Stimulated activated CD8-positive, alpha-beta memory T cell treated with anti-CD3 and anti-CD28 coated beads, Interleukin-7, amount 100 ng/mL, for 1 hour (primary cell): ENCODE results near the gene STK39.
"Not testable (repeated sequence)": the region's sequence is repeated elsewhere in the genome, so short reads cannot be mapped to it uniquely, and the experiment has no call there.

ENCODE experiments used
- DNase-seq, 2 donors: peaks; one replicate each; pipeline ENCODE4 v3.0.0-alpha.2; 2020; ENCODE audit warnings: low read depth in 2 of 2

STK39 gene

DNA sequence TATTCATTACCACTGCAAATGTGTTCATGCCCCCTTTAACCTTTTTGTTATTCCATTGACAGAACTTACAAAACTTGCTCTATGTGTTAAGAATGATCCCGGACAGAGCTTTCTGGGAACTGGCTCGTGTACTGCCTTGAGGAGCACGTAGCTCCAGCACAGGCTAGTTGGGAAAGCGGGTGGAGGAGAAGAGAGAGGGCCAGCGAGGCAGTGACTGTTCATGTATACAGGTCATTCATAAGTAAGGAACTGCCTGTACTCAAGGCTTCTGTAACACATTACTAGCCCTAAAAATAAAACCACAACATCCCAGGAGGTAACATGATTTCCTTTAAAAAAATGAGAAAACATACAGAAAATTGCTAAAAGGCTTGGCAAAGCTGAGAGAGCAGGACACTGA, 109.0 kb downstream of the STK39 start:
- no peak for DNase-seq

DNA sequence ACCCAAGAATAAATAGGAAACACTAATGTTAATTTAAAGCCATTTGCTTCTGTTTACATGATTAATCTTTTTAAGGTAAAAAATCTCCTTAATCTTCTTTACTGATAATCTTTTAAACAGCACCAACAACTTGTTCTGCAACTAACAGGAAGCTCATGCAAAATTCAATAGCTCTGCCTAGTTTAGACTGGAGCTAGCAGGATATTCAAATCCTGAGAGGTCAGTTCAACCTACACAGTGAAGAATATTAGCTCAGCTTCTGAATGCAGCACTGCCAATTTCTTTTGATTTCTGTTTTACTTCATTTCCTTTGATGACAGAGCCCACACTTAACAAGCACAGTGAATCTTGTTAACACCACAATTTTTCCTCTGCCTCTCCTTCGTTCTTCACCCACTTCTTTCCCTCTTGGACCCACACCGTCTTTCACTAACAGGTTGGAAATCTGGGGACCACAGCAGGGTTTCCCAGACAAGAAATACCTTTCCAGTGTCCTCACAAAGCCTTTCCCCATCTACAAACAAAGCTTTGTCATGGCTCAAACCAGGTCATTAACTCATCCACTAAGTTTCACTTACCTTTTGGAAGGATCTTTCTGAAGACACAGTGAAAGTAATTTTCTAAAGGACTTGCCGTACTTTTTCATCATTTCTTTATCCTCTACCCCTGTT, 109.8 kb downstream of the STK39 start:
- no peak for DNase-seq

DNA sequence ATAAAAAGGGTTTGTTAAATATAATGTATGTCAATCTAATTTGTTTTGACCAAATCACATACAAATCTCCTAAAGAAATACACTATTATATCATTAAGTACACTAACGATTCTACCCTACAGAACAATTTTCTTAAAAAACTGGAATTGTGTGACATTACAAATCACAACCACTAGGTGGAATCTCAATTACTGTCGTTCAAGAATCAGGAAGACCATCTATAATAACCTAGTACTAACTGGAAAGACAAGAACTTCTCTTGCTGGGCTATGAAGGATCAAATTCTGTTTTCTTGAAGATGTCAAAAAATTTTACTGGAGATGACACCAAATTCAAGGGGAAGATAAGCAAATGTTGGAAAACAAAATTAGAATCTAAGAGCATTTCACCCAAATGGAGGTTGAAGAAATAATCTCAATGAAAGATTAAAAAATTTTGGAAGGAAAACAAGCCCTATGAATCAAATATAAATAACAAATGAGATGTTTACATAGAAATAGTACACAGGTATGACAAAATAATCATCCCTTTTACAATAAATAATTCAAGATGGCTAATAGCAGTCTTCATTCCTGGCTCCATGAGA, 110.9 kb downstream of the STK39 start:
- DNase-seq: no peak

- DNase-seq: no peak
These were observed 111.8 kb downstream of the STK39 start for GRCh38 chr2:168135630-168136029.

- no peak for DNase-seq
These were observed 112.3 kb downstream of the STK39 start for GRCh38 chr2:168135121-168135520.

- DNase-seq: no peak
These were observed 112.9 kb downstream of the STK39 start for GRCh38 chr2:168134485-168134884.

- DNase-seq: no peak
These were observed 115.0 kb downstream of the STK39 start for GRCh38 chr2:168132389-168132788.

DNA sequence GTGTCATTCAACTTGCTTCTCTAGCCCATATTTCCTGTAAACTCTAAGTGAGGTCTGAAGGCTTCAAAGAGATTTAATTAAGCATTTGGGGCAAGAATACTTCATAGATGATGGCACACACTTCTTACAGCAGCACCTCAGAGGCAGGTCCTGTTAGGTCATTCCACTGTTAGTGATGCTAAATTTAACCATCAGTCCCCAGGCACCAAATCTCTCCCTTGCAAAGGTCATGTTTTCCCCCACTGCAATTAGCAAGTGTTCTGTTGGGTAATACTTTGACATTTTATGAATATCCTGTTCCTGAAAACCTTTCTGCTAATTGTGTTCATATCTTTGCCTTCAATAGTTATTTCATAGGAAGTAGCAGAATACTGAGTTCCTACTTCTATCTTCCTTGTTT, 117.0 kb downstream of the STK39 start:
- DNase-seq: no peak

DNA sequence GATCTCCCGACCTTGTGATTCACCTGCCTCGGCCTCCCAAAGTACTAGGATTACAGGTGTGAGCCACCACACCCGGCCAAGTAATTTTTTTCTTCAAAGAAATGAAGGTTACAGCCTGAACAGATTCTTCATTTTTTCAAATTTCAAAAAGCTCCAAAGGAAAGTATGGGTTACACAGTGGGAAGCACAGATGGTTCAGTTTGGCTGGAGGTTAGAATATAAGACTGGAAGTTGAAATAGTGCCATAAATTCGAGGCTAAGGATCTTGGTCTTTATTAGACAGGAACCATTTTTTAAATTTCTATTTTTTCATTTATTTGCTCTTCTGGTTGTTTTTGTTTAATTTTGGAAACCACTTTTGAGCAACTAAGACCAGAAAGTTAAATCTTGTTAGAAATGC, 120.0 kb downstream of the STK39 start:
- DNase-seq: no peak

GRCh38 chr2:168122210-168122609, 125.2 kb downstream of the STK39 start:
- DNase-seq: not testable (repeated sequence)

DNA sequence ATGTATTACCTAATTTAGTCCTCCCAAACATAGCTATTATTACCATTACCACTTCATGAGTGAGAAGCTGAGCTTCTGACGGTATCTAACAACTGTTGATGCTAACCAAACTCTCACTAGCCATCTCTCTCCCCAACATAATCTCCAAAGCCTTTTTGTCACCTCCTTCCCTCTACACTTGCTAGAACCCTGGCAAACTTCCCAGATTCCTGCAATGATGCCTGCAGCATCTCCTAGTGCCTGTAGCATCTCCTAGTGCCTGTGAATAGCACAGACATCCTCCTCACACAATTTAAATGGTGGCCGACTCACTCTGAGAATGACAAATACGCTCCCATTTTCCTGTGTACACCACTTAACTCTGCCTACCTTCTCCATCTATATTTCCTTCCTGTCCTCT, 126.7 kb downstream of the STK39 start:
- no peak for DNase-seq

- DNase-seq: no peak
These were observed 127.1 kb downstream of the STK39 start for GRCh38 chr2:168120310-168120709.

DNA sequence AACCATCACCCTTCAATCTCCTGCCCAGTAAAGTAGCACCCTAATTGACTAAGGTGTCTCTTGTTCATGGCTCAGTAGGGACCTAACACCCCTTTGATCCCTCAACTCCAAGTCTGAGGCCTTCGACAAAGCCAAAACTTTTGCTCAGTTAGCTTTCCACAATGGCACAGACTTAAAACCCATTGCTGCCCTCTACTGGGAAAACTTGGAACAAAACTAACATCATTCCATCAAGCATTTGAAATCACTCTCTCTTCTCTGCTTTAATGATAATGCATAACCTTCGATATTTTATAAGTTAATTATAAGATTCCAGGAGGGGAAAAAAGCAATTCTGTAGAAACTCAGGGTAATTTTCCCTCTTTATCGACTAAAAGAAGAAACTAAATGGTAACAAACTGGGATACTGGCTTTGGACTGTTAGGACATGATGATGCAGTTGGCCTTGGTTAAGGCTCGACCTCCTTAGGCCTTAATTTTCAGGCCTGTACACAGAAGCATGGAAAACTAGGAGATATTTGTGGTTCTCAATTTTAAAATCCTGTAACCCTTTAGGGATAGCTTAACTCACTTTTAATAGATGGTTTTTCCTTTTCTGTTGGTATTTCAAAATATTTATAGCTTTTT, 127.8 kb downstream of the STK39 start:
- DNase-seq: no peak

DNA sequence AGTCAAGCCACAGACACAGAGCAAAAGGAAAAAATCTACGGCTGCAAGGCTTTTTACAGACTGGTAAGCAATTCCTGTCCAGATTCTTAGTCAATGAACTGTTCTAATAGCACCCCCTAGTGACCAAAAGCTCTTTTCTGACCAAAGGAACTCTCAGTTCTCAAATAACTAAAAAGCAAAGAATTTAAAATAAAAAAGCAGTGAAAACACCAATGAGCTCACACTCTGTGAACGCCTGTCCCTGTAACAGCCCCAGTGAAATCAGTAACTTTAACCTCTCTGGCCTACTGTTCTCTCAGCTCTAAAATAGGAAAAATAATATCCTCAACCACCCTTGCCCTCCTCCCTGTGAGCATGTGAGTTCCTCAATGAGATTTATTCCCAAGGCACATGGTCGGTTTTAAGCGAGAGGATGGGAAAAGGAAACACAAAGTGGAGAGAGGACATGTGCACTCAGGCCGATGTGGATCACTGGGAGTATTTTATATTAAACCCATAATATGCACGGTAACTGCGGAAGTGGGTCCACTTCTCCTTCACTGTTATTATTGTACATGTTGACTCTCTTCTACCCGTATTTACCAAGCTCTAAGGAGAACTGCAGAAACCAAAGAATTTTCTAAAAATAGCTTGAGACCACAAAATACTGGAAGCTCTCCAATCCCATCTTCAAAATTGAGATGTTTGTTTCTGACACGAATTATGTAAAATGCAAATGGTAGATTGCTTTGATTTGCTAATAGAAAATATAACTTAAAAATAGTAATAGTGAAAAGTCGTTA, 128.5 kb downstream of the STK39 start:
- no peak for DNase-seq

- DNase-seq: no peak
These were observed 130.9 kb downstream of the STK39 start for GRCh38 chr2:168116448-168116847.

- DNase-seq: no peak
These were observed 132.8 kb downstream of the STK39 start for GRCh38 chr2:168114619-168115018.

GRCh38 chr2:168114040-168114439, 133.4 kb downstream of the STK39 start:
- no peak for DNase-seq

DNA sequence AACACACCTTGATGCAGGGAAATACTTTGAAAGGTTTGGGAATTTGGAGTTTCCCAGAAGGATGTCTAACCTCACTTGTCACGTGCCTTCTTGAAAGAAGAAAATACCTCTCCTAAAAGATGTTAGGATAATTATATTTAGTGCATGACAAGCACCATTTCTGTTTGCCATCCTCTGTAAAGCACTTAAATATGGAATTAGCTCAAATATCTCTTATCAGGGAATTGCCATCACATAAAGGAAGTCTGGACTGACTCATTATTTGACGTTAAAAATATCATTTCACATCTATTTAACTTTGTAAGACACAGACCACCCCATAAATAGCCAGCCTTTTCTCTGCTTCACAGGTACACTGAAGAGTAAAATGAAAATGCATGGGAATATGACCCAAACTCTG, 140.1 kb downstream of the STK39 start:
- DNase-seq: no peak

- DNase-seq: no peak
These were observed 142.2 kb downstream of the STK39 start for GRCh38 chr2:168105127-168105683.

DNA sequence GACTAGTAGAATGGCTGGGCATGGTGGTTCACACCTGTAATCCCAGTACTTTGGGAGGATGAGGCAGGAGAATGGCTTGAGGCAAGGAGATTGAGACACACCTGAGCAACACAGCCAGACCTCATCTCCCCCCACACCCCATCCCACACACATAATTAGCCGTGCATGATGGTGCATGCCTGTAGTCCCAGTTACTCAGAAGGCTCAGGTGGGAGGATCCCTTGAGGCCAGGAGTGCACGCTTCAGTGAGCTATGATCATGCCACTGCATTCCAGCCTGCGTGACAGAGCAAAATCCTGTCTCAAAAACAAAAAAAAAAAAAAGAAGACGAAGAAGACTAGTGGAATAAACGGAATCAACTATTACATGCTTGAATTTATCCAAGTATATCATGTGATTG, 150.0 kb downstream of the STK39 start:
- no peak for DNase-seq

- DNase-seq: no peak
These were observed 151.2 kb downstream of the STK39 start for GRCh38 chr2:168096158-168096557.

GRCh38 chr2:168091986-168092385, 155.4 kb downstream of the STK39 start:
- no peak for DNase-seq
